Thyroid gland (tissue), 4 donors: Measurements from ENCODE around the gene PDE4B. TPM values are rescaled to one million over a fixed set of nuclear protein-coding genes. Genes with fewer than 3 reads are reported as not detected.

ENCODE experiments used
- DNase-seq, 2 donors: peaks; one replicate each; pipeline ENCODE4 v3.0.0-alpha.2; 2019
- H3K27ac ChIP-seq, 3 donors: fragments of 200-600 bp; sonication (generic); 1 replicate in 2 of 3; 2 replicates in 1 of 3; pipeline ENCODE4 v1.5.1; 2016 to 2019; ENCODE audit warnings: mild to moderate bottlenecking in 1 of 3, moderate library complexity in 1 of 3
- H3K27me3 ChIP-seq: fragments of 200-600 bp; sonication (generic); one replicate; pipeline ENCODE4 v1.5.1; 2019
- H3K36me3 ChIP-seq, 2 donors: fragments of 200-600 bp; sonication (generic); one replicate each; pipeline ENCODE4 v1.5.1; 2016 to 2019
- H3K4me1 ChIP-seq, 2 donors: fragments of 200-600 bp; sonication (generic); one replicate each; pipeline ENCODE4 v1.5.1; 2017 to 2019
- H3K4me3 ChIP-seq, 3 donors: fragments of 200-600 bp; sonication (generic); replicated peaks in 1 of 3; 1 replicate in 2 of 3; 2 replicates in 1 of 3; pipeline ENCODE4 v1.5.1; 2016; ENCODE audit warnings: mild to moderate bottlenecking in 1 of 3
- H3K9me3 ChIP-seq: fragments of 200-600 bp; sonication (generic); one replicate; pipeline ENCODE4 v1.5.1; 2017
- POLR2A ChIP-seq, 2 donors: fragments of 450-650 bp; IDR thresholded peaks; one replicate each; pipeline ENCODE4 v1.6.1; 2017; ENCODE audit warnings: antibody characterized with exemption in 2 of 2, mild to moderate bottlenecking in 2 of 2, moderate library complexity in 1 of 2
- WGBS, 2 donors: methylation state at CpG; one replicate each; pipeline ENCODE4 v1.1.5; 2017; 5-methylcytosine and 5-hydroxymethylcytosine counted together
- intact Hi-C: fragments of 100-400 bp; cut with DNase I; formaldehyde crosslinking; loops from one replicate; pipeline ENCODE4 v1.15.1; 2023
- total RNA-seq, 4 donors: library from RNA; depleted of rRNA; stranded (reverse); fragments of >200 nt; gene quantifications; one replicate each; pipeline ENCODE4 v1.2.3, GENCODE V29; 2016
- TF ChIP-seq, protein P1 (sequence below), 6 experiments: fragments of 200-600 bp in 3 of 6; fragments of 450-650 bp in 3 of 6; sonication (generic) in 3 of 6; IDR thresholded peaks; one replicate each; pipeline ENCODE4 v1.5.1; 2016 to 2019; ENCODE audit warnings: antibody characterized with exemption in 6 of 6, mild to moderate bottlenecking in 2 of 6, inconsistent platforms in 1 of 6, moderate library complexity in 1 of 6

The PDE4B gene
- total RNA-seq, 4 donors from 2014 or later, result 9.6 to 21.3 (median 15.0) TPM

DNA sequence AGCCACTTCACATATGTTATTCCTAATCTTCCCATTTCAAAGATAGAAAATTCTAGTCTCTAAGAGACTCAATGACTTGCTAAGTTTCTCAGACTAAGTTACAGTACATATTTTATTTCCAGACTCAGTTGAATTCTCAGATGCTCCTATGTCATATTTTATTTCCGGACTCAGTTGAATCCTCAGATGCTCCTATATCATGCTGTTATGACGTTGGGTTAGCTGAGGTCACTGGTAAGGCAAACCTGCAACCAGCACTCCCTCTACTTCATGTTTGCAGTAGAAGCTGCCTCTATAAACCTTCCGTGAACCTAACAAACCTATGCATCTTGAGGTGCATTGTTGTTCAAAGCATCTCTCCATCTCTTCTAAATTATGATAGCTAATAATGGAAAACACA is 554.2 kb downstream of the PDE4B start:
- H3K4me1 ChIP-seq, result peaks cover 26 to 56% of the 10 kb centered on the region in 2 donors
- intact Hi-C loops, result no loop called here
- H3K27ac ChIP-seq, result no peak overlapping the region
- TF ChIP-seq, protein P1, sequence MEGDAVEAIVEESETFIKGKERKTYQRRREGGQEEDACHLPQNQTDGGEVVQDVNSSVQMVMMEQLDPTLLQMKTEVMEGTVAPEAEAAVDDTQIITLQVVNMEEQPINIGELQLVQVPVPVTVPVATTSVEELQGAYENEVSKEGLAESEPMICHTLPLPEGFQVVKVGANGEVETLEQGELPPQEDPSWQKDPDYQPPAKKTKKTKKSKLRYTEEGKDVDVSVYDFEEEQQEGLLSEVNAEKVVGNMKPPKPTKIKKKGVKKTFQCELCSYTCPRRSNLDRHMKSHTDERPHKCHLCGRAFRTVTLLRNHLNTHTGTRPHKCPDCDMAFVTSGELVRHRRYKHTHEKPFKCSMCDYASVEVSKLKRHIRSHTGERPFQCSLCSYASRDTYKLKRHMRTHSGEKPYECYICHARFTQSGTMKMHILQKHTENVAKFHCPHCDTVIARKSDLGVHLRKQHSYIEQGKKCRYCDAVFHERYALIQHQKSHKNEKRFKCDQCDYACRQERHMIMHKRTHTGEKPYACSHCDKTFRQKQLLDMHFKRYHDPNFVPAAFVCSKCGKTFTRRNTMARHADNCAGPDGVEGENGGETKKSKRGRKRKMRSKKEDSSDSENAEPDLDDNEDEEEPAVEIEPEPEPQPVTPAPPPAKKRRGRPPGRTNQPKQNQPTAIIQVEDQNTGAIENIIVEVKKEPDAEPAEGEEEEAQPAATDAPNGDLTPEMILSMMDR (IDR thresholded peaks at IDR 0.05), result no peak
- TF ChIP-seq POLR2A (IDR thresholded peaks at IDR 0.05), result no peak
- no peaks in the 10 kb centered on the region for H3K36me3 ChIP-seq
- WGBS, 2 donors, result 93 to 96% methylated on average over 3 of the region's 3 CpGs
- H3K27me3 ChIP-seq, result no peaks in the 10 kb centered on the region
- no peak overlapping the region for H3K4me3 ChIP-seq
- H3K9me3 ChIP-seq, result no peaks in the 10 kb centered on the region
- DNase-seq, result no peak

DNA sequence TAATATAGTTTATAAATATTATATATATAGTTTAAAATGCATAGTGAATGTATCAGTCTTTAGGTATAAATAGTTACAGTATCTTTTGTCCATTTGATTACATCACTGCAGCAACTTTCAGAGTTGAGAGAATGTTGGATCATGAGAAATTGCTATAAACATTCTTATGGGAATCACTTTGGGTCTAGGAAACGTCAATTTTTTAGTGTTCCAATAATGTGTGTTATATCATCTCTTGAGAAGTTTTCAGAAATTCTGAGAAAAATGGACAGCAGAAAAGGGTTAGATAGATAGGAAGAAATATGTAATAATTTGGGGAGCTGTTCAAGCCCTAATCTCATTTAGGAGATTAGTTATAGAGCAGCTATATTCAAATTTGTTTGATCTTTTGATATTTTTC is 556.1 kb downstream of the PDE4B start:
- Histone ChIP-seq H3K27me3 (no peaks in the 10 kb centered on the region), H3K4me1 (peaks cover 26 to 58% of the 10 kb centered on the region in 2 donors), H3K27ac (peak overlapping the region in 1 of 3 donors; percentile 4), H3K4me3 (no peak overlapping the region), H3K9me3 (no peaks in the 10 kb centered on the region), H3K36me3 (no peaks in the 10 kb centered on the region)
- intact Hi-C loops, result no loop called here
- 79 to 80% methylated on average over 1 of the region's 1 CpG for WGBS, 2 donors
- TF ChIP-seq, protein P1 (IDR thresholded peaks at IDR 0.05), result no peak
- no peak for TF ChIP-seq POLR2A (IDR thresholded peaks at IDR 0.05)
- no peak for DNase-seq

DNA sequence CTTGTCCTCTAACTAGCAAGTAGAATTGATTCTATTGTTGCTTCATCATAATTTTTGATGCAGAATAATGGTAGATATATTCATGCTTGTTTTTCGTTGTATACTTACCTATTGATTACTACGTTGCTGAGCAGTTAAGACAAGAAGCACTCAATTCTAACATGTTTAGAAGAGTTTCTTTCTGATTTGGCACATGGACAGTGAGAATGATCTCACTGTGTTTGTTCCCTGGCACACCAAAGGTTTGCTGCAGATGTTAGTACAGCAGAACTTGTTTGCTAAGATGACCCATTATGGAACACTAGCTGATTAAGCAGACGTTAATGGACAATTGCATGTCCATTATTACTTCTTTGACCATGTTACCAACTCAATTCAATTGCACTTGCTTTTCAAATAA is 556.5 kb downstream of the PDE4B start:
- Histone ChIP-seq H3K4me1 (peaks cover 25 to 58% of the 10 kb centered on the region in 2 donors), H3K9me3 (no peaks in the 10 kb centered on the region), H3K27me3 (no peaks in the 10 kb centered on the region), H3K27ac (peak overlapping the region in 1 of 3 donors; percentile 4), H3K4me3 (no peak overlapping the region), H3K36me3 (no peaks in the 10 kb centered on the region)
- TF ChIP-seq, protein P1 (IDR thresholded peaks at IDR 0.05), result no peak
- no peak for TF ChIP-seq POLR2A (IDR thresholded peaks at IDR 0.05)
- intact Hi-C loops, result no loop called here
- WGBS, 2 donors, result 66 to 73% methylated on average over 3 of the region's 3 CpGs
- no peak for DNase-seq

DNA sequence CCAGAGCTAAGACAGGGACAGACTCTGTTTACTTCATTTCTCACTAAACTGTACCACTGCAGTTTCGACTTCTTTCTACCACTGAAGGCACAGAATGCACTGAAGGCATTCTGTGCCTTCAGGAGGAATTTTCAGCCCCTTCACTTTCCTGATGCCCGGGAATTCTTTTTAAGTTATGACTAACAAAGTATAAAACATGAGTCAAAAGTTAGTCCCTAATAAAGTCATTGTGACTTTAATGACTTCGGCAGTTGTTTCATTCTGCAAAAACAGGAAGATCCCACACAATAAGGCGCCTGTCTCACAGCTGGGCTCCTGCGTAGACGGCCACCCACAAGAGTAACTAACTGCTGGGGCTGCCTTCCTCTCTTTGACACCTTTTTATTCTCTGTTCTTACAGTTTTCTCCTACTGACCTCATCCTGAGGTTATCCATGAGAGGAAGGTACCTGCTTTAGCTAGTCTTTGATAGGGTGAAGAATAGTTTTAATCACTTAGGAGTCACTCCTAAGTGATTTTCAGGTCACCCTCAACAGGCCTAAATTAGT is 557.4 kb downstream of the PDE4B start:
- Histone ChIP-seq H3K4me1 (peaks cover 28 to 64% of the 10 kb centered on the region in 2 donors), H3K9me3 (no peaks in the 10 kb centered on the region), H3K27ac (peak overlapping the region in 2 of 3 donors; percentile 13 to 41), H3K36me3 (no peaks in the 10 kb centered on the region), H3K4me3 (no peak overlapping the region), H3K27me3 (no peaks in the 10 kb centered on the region)
- intact Hi-C loops, result no loop called here
- WGBS, 2 donors, result 66 to 70% methylated on average over 6 of the region's 6 CpGs
- no peak for DNase-seq
- TF ChIP-seq POLR2A (IDR thresholded peaks at IDR 0.05), result no peak
- TF ChIP-seq, protein P1 (IDR thresholded peaks at IDR 0.05), result no peak

DNA sequence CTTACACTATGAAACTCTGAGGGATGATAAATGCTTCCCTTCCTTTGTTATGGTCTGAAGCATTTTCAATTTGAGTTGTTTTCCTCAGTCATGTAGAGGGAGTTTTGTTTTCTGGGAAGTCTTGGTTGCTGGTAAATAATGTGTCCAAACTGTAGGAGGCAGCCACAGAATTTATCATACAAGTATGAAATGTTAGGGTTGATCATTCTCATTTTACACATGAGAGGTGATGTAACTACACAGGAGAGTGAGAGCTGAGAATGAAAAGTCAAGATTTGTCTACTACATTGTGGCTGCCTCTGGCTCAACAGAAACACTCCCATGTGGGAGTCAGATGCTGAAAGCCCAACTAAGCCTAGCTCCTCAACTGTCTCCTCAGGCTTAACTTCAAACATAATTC is 558.8 kb downstream of the PDE4B start:
- H3K36me3 ChIP-seq, result no peaks in the 10 kb centered on the region
- peaks cover 28 to 55% of the 10 kb centered on the region in 2 donors for H3K4me1 ChIP-seq
- TF ChIP-seq POLR2A (IDR thresholded peaks at IDR 0.05), result no peak
- intact Hi-C loops, result no loop called here
- DNase-seq, result no peak
- H3K27me3 ChIP-seq, result no peaks in the 10 kb centered on the region
- no peaks in the 10 kb centered on the region for H3K9me3 ChIP-seq
- H3K4me3 ChIP-seq, result no peak overlapping the region
- peak overlapping the region in 2 of 3 donors; percentile 13 to 52 for H3K27ac ChIP-seq
